GM12878 (cell line): ENCODE measurements around the gene ARHGAP19. TPM values are rescaled to one million over a fixed set of nuclear protein-coding genes. Genes with fewer than 3 reads are reported as not detected.

ENCODE experiments used
- CBFB ChIP-seq: IDR thresholded peaks from 2 replicates; pipeline ENCODE4 v1.6.1; 2016; ENCODE audit warnings: antibody characterized with exemption, low read depth
- CREM ChIP-seq: IDR thresholded peaks from 2 replicates; pipeline ENCODE4 v1.6.1; 2014; ENCODE audit warnings: antibody characterized with exemption, low read depth
- DPF2 ChIP-seq: fragments of 450-650 bp; IDR thresholded peaks from 2 replicates; pipeline ENCODE4 v1.6.1; 2017; ENCODE audit warnings: mild to moderate bottlenecking
- HCFC1 ChIP-seq: fragments of 150-350 bp; IDR thresholded peaks from 2 replicates; pipeline ENCODE4 v1.6.1; 2014; ENCODE audit warnings: low read length
- IKZF2 ChIP-seq, 2 experiments: fragments of 450-650 bp; IDR thresholded peaks; 2 replicates each; pipeline ENCODE4 v1.6.1; 2017; ENCODE audit warnings: mild to moderate bottlenecking in 2 of 2, moderate library complexity in 2 of 2
- KLF5 ChIP-seq: fragments of 450-650 bp; IDR thresholded peaks from 2 replicates; pipeline ENCODE4 v1.6.1; 2014; ENCODE audit warnings: mild to moderate bottlenecking; ENCODE audit not compliant: partially characterized antibody
- NFXL1 ChIP-seq: fragments of 450-650 bp; IDR thresholded peaks from 2 replicates; pipeline ENCODE4 v1.6.1; 2017; ENCODE audit warnings: antibody characterized with exemption, mild to moderate bottlenecking, borderline replicate concordance
- POLR2A ChIP-seq: IDR thresholded peaks from 2 replicates; pipeline ENCODE4 v1.6.1; 2011; ENCODE audit warnings: low read depth, mild to moderate bottlenecking, low read length
- REST ChIP-seq: IDR thresholded peaks from 2 replicates; pipeline ENCODE4 v1.6.1; 2012; ENCODE audit warnings: mild to moderate bottlenecking, low read depth, low read length
- SKIL ChIP-seq: fragments of 450-650 bp; IDR thresholded peaks from 2 replicates; pipeline ENCODE4 v1.6.1; 2017; ENCODE audit warnings: mild to moderate bottlenecking, low read depth, inconsistent platforms; ENCODE audit not compliant: poor library complexity, severe bottlenecking
- STAT3 ChIP-seq: IDR thresholded peaks from 2 replicates; pipeline ENCODE4 v1.6.1; 2011; ENCODE audit warnings: low read depth, low read length, improper control_type of control experiment
- ZNF274 ChIP-seq: IDR thresholded peaks from one replicate; pipeline ENCODE4 v1.8.0; 2011; ENCODE audit not compliant: insufficient read length, insufficient read depth
- ZSCAN29 ChIP-seq: fragments of 450-650 bp; IDR thresholded peaks from 2 replicates; pipeline ENCODE4 v1.6.1; 2017; ENCODE audit warnings: mild to moderate bottlenecking, moderate library complexity
- polyA plus RNA-seq, 11 experiments: library from polyadenylated mRNA; depleted of rRNA in 4 of 11; unstranded in 6 of 11; stranded (reverse) in 5 of 11; fragments of >200 nt; fragmentation: Nextera tagmentation in 4 of 11; fragmentation: Illumina TruSeq in 1 of 11; extraction: Ambion mirVana in 4 of 11; extraction: Trizol in 1 of 11; gene quantifications; 1 replicate in 1 of 11; 2 replicates in 10 of 11; pipeline versions ENCODE4 v1.2.1 to v1.2.3, GENCODE V29; 2011 to 2016; ENCODE audit warnings: inconsistent platforms in 2 of 11, missing spikeins in 2 of 11, low read depth in 1 of 11
- total RNA-seq, 4 experiments: library from RNA; depleted of rRNA in 3 of 4; stranded (reverse); fragments of >200 nt in 3 of 4; fragmentation: Illumina TruSeq in 1 of 4; extraction: Trizol in 1 of 4; gene quantifications; 2 replicates each; pipeline versions ENCODE4 v1.2.1 to v1.2.3, GENCODE V29; 2013 to 2021
- TF ChIP-seq, protein P1 (sequence below): IDR thresholded peaks from 2 replicates; pipeline ENCODE4 v1.6.1; 2012; ENCODE audit warnings: low read depth, low read length, improper control_type of control experiment
- TF ChIP-seq, protein P2 (sequence below): fragments of 450-650 bp; IDR thresholded peaks from 2 replicates; pipeline ENCODE4 v1.6.1; 2017; ENCODE audit warnings: mild to moderate bottlenecking
- TF ChIP-seq, protein P3 (sequence below): fragments of 450-650 bp; IDR thresholded peaks from 2 replicates; pipeline ENCODE4 v1.6.1; 2017; ENCODE audit warnings: borderline replicate concordance
- TF ChIP-seq, protein P4 (sequence below): fragments of 450-650 bp; IDR thresholded peaks from 2 replicates; pipeline ENCODE4 v1.6.1; 2017; ENCODE audit warnings: mild to moderate bottlenecking, moderate library complexity

Gene ARHGAP19
- total and polyA plus RNA-seq, 10 of the 15 experiments (the other 5 are each of a cell fraction or from before 2014, with no cell fraction given), result 13.3 to 40.7 (median 22.6) TPM

DNA sequence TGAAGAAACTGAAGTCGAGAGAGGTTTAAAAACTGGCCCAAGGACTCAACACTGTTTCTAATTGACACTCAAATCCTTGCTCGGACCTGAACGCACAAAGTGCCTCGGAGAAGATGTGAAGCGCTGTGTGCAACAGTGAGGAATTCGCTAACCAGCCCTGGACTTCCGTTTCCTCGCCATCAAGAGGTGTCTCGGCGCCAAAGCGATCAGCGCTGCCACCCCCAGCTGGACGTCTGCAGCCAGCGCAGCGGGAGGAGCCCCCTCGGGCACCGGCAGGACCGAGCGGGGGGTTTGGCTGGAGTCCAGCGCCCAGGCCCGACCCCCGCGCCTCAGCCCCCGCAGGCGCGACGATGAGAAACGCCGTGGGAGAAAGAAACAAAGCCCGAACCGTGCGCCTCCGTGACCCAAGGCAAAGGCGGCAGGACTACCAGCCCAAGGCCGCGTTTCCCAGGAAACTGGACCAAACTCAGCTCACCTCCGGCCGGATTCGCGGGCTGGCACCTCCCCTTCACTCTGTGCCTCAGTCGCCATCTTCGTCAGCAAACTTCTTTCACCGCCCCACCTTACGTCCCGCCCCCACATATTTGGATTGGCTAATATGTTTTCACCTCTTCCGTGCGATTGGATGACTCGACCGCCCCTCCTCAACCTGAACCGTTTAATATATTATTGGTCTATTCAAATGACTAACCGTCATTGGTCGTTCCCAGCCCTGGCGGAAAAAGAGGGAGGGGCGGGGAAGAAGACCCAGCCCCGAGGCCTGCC, at the start of gene ARHGAP19 (continued):
- no peak for TF ChIP-seq REST
- TF ChIP-seq POLR2A, result peak; percentile 86
- TF ChIP-seq CBFB, result no peak
- TF ChIP-seq KLF5, result no peak
- TF ChIP-seq SKIL, result peak; percentile 53
- TF ChIP-seq, protein P1, sequence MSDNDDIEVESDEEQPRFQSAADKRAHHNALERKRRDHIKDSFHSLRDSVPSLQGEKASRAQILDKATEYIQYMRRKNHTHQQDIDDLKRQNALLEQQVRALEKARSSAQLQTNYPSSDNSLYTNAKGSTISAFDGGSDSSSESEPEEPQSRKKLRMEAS, result 0 out of 2 replicates have a peak, but pooled peaks have one; percentile 33
- TF ChIP-seq STAT3, result no peak
- TF ChIP-seq, protein P2, sequence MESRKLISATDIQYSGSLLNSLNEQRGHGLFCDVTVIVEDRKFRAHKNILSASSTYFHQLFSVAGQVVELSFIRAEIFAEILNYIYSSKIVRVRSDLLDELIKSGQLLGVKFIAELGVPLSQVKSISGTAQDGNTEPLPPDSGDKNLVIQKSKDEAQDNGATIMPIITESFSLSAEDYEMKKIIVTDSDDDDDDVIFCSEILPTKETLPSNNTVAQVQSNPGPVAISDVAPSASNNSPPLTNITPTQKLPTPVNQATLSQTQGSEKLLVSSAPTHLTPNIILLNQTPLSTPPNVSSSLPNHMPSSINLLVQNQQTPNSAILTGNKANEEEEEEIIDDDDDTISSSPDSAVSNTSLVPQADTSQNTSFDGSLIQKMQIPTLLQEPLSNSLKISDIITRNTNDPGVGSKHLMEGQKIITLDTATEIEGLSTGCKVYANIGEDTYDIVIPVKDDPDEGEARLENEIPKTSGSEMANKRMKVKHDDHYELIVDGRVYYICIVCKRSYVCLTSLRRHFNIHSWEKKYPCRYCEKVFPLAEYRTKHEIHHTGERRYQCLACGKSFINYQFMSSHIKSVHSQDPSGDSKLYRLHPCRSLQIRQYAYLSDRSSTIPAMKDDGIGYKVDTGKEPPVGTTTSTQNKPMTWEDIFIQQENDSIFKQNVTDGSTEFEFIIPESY, result no peak
- TF ChIP-seq NFXL1, result no peak
- TF ChIP-seq ZNF274, result no peak
- peak; percentile 56 for TF ChIP-seq DPF2
- TF ChIP-seq, protein P3, sequence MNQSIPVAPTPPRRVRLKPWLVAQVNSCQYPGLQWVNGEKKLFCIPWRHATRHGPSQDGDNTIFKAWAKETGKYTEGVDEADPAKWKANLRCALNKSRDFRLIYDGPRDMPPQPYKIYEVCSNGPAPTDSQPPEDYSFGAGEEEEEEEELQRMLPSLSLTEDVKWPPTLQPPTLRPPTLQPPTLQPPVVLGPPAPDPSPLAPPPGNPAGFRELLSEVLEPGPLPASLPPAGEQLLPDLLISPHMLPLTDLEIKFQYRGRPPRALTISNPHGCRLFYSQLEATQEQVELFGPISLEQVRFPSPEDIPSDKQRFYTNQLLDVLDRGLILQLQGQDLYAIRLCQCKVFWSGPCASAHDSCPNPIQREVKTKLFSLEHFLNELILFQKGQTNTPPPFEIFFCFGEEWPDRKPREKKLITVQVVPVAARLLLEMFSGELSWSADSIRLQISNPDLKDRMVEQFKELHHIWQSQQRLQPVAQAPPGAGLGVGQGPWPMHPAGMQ, result no peak
- TF ChIP-seq, protein P4, sequence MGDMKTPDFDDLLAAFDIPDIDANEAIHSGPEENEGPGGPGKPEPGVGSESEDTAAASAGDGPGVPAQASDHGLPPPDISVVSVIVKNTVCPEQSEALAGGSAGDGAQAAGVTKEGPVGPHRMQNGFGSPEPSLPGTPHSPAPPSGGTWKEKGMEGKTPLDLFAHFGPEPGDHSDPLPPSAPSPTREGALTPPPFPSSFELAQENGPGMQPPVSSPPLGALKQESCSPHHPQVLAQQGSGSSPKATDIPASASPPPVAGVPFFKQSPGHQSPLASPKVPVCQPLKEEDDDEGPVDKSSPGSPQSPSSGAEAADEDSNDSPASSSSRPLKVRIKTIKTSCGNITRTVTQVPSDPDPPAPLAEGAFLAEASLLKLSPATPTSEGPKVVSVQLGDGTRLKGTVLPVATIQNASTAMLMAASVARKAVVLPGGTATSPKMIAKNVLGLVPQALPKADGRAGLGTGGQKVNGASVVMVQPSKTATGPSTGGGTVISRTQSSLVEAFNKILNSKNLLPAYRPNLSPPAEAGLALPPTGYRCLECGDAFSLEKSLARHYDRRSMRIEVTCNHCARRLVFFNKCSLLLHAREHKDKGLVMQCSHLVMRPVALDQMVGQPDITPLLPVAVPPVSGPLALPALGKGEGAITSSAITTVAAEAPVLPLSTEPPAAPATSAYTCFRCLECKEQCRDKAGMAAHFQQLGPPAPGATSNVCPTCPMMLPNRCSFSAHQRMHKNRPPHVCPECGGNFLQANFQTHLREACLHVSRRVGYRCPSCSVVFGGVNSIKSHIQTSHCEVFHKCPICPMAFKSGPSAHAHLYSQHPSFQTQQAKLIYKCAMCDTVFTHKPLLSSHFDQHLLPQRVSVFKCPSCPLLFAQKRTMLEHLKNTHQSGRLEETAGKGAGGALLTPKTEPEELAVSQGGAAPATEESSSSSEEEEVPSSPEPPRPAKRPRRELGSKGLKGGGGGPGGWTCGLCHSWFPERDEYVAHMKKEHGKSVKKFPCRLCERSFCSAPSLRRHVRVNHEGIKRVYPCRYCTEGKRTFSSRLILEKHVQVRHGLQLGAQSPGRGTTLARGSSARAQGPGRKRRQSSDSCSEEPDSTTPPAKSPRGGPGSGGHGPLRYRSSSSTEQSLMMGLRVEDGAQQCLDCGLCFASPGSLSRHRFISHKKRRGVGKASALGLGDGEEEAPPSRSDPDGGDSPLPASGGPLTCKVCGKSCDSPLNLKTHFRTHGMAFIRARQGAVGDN, result no peak
- TF ChIP-seq HCFC1, result peak; percentile 90
- TF ChIP-seq IKZF2 (IDR thresholded peaks at IDR 0.05), result peak in 1 of 2 experiments; percentile 24; a peak in 1 of 4 replicates
- TF ChIP-seq ZSCAN29, result no peak
- peak; percentile 63 for TF ChIP-seq CREM
